Activated T-helper 1 cell treated with anti-CD3 and anti-CD28 coated beads, Interleukin-2, amount 50 U/mL, for 16 hours (primary cell): ENCODE measurements around the gene FOXN1.

Source experiments
- DNase-seq, 2 donors: peaks; one replicate each; pipeline ENCODE4 v3.0.0-alpha.2; 2020; ENCODE audit warnings: low read depth in 1 of 2, low spot score in 1 of 2

FOXN1 gene

DNA sequence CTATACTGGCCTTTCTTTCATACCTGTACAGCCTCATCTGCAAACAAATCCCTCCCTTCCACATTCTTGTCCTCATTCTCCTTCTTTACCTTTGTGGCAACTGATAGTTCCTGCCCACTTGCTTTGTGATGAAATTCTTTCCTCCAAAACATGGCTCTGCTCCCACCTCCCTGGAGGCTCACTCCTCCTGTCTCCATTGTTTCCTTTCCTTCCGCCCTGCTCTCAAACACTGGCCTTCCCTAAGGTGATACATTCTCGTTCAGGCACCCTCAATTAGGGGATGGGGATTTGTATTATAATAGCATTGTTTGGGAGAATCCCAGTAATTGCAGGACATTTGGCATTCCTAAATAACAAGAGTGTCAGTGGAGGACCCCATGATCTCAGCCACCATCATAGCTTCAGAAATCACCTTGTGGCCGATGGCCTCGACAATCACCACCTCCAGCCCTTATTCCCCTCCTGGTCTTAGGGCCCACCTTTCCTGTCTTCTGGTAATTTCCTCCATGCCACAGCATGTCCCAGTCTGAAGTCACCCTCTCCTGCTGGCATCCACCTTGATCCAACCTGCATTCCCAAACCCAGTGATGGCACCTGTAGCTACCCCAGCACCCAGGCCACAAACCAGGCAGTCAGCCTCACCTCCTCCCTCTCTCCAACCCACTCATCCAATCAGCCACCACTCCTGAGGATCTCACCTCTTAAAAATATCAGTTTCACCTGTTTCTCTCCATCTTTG, 38.4 kb downstream of the FOXN1 start:
- no peak for DNase-seq

DNA sequence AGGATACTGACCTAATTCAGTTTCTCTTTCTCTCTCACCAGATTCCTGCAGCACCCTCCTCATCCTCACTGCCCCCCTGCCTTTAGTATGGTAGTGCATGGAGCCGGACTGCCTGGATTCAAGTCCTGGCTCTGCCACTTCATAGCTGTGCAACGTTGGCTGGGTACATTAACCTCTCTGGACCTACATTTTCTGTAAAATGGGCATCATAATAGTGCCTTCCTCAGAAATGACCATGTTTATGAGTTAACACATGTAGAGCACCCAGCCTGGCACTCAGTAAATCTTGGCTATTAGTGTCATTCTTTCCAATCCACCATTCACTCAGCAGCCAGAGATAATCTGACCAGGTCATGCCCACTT, 39.0 kb downstream of the FOXN1 start:
- DNase-seq = no peak

DNA sequence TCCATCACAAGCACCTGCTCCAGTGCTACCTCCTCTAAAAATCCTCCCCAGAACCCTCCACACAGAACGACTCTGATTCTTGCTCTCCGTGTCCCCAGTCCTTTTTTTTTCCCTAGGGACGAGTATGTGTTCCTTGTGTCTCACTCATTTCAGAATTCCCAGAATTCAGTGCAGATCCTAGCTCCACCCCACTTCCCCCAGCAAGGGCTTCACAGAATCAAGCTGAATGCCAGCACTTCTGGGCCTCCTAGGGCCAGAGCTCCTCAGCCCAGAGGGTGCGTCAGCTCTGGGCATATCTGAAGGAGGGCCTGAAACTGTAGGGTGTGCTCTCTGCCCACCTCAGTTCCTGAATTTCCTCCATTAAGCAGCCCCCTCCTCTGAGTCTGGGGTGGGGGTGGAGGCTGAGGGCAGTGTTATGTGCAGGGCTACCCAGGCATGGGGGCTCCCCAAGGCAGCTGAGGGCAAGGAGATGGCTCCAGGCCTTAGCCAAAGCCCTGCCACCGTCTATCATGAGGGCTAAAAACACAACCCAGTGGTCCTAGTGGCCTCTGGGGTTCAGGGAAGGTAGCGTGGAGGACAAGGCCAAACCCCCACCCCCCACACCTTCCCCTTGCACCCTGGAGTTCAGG, 39.8 kb downstream of the FOXN1 start:
- DNase-seq = no peak

DNA sequence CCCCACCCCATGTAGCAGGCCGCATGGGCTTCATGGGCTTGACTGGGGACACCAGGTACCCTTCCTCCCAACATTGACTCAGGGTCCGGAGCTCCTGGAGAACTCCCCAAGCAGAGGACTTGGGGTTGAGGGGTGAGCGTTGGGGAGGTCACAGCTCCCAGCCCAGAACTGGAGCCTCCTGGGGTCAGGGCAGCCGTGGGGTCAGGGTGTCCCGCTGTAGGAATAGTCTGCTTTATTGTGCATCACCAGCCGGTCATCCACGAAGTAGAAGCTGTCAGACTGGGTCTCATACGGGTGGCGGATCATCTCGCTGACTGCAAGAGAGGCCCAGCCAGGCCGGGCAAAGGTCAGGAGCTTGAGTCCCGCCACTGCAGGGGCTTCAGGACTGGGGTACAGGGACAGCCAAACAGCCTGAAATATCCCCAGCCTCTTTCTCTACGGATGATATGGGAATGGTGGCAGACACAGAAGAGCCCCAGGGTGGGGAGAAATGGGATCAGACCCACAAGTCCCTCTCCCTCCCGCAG, 41.0 kb downstream of the FOXN1 start:
- DNase-seq = no peak

DNA sequence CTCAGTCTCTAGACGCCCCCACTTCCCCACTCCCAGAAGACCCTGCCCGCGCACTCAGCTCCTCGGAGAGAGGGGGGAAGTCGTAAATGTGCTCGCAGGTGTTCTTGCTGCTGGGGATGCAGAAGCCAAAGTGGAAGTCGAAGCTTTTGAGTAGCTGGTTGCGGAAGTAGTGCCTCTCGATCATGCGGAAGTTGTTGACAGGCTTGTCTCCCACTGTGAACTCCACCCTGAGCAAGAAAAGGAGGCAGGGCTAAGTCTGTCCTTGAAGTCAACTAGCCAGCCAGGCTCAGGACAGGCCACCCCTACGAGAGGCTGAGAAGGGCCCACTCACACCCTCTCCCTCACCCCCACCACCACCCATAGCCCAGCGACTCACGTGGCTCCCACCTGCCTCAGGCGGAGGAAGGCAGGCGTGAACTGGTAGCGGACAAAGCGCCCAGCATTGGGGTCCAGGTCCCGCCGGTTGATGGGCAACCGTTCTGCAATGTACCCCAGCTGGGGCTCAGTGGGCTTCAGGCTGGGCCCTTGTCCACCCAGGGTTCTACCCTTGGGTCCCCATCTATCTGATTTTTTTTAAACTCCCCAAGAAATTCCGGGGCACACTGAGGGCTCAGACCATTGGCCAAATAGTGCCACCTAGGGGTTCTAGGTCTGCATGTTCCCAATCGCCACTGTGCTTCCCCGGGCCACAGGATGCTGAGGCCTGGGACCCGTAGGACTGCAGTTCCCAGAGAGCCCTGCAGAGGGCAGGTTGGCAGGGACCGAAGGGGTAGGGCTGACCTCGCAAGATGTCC, 41.7 kb downstream of the FOXN1 start:
- peak; percentile 27 to 40 for DNase-seq

DNA sequence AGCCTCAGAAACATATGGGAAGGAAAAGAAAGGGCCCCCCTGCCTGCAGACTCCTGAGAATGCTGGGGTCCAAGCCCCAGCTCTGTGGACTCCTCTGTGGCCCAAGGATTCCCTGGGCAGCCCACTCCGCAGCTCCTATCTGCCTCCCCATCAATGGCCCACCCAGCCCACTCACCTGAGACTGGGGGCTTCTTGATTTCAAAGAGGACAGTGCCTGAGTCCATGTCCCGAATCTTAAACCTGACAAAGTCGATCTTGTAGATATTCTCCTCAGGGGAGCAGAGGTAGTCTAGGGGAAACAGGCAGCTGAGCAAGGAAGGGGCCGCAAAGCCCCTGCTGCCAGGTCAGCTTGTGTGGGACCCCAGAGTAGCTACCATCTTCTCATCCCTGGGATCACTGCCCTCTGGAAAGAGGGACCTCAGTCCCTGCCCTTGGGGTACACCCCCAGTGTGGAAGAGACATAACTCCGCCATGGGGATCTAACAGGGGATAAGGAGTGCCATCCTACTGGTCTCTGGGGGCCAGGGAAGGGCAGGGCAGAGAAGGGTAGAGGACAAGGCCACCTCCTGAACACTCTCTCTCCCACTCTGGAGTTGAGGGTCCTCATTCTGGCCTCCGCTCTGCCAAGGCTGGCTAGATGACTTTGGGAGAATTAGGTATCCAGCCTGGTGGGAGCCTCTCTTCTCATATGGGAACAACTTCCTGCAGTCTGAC, 42.4 kb downstream of the FOXN1 start:
- DNase-seq = no peak

DNA sequence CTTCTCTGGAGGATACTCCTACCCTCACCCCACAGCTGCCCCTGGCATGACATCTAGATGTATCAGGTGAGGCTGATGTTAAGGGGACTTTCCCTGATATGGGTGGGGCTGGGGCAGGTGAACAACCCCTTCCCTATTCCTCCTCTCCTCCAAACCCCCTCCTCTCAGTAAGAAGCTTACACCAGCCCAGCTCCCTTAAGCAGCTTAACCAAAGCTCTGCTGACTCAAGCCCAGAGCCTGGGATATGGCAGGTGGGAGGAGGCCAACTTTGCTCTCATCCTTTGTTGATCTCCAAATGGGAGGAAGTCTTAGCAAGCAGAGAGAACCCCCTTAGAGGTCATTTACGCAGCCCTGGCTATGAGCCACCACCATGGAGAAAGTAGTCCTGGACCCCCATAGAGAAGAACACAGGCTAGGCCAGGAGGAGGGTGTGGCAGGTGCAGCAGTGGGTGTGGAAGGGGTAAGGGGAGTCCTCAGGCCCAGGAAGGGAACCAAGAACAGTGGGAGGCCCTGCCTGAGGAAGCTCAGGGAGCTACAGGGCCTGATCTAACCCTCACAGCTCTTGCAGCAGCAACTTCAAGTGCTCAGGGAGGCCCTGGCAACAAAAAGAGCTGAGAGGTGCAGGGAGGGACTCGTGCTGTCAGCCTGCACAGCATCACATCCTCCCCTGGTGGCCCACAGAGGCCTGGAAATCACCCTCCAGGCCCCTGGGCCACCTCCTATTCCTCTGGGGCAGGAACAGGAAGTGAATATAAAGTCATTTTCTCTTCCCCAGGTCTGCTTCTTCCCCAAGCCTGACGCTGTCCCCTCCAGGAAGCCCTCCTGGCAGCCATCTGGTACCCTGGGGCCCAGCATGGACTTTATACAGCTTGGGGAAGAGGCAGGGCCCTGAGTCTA, 43.3 kb downstream of the FOXN1 start:
- DNase-seq = peak; percentile 18 to 30

DNA sequence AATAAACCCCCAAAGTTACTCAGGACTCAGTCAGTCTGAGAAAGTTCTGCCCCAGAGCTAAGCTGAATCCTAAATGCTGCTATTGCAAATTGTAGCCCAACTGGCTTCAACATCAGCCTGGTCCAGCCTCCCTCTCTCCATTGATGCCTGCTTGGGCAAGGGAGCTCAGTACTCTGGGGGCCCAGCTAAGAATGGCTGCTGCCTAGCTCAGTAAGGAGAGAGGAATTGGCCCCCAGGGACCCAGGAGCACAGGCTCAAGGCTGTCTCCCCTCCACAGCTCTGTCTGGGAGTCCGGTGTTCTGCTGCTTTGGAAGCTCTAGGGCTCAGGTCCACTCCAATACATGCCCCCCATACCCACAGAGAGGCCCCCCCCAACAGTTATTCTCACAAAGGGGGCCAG, 44.7 kb downstream of the FOXN1 start:
- no peak for DNase-seq

DNA sequence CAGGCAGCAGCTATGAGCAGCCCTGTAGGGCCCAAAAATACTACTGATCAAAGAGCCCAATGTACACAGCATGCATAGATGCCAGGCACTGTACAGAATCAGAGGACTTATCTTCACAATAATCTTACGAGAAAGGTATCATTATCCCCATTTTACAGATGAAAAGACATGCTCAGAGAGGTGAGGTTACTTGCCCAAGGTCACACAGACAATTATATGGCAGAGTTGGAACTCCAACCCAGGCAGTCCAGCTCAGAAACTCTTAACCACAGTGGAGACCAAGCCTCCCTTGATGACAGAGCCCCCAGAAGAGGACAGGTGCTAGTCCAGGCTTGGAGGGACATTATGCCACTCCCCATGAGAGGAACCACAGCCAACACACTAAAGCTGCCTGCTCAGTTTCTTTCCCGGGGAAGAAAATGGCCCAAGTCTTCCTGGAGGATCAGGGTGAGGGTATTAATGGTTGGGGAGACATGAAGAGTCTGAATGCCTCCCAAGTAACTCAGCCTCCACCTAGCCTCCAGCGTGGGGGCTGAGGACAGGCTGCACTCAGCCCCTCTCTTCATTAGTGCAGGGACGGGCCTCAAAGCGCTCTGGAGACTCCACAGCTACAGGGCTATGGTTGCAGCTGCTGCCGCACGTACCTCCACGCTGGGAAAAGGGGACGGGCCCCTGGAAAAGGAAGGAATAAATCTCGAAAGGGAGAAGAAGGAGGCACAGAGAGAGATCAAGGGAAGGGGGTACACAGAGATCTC, 45.5 kb downstream of the FOXN1 start:
- DNase-seq = no peak

DNA sequence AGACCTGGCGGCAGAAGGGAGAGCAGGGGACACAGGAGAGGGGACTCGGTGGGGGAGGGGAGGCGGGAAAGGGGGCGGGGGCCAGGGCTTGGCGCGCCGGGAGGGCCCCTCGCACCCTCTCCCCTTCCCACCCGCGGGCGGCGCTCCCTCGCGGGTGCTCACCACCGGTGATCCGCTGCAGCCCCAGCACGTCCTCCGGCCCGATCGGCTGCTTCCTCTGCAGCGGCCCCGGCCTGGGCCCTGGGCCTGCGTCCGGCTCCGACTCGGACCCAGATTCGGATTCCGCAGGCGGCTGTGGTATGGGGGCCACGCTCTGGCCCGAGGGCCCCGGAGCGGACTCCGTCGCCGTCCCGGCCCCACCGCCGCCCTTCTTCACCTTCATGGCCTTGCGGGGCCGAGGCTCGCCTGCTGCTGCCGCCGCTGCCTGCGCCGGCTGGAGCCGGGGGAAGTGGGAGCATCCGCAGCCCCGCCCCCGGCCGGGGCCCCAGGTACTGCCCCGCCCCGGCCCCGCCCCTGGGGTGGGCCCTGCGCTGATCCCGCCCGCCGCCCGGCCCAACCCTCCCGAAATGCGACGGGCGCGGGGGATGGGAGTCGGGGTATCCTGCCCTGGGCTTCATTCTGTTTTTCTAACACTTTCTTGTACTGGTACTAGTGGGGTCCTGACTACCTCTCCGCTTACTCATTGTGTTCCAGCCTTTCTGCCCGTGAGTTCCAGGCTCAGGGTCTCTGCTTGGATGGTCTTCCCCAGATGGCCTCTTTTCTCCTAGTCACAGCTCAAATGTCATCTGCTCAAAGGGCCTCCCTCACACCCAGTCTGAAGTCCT, 46.2 kb downstream of the FOXN1 start, which contains the start of gene UNC119:
Gene UNC119, minus strand, starts transcription at position 449 of the 824 bp plus-strand sequence. Its CDS starts 67 bp downstream, at position 382.
- peak; percentile 55 to 67 for DNase-seq

DNA sequence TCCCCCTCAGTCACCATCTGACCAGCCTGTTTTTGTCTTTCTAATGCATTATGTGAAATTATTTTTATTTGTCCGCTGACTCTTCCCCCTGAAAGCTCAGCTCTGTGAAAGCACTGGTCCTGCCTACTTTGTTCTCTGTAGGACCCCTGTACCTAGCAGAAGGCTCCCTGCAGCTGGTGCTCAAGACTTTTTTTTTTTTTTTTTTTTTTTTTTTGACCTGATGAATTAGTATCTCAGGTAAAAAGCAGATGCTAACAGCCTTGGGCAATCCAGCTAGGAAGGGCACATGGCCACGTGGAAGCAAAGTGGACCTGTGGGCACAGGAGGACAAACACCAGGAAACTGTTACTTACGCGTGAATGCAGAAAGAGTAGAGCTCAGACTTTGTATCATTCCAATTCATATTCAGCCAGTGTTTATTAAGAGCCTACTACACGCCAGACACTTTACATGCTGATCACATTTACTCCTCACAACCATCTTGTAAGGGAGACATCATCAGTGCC, 46.9 kb downstream of the FOXN1 start:
- no peak for DNase-seq

DNA sequence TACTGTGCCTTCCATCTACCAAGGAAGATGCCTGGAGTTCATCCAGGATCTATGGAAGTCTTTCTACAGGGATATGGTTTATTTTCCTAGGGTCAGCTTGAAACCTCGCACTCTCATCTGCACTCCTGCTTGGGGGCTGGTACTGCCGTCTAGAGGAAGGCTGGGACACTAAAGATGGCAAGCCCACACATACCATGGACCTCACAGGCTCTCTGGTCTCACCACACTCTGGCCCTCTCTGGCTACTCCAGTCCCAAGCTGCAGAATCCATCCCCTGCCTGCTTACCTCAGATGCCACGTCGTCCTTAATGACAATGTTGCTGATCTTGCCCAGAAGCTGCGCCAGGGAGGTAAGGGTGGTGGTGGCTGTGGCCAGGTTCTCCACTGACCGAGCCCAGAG, 48.4 kb downstream of the FOXN1 start:
- no peak for DNase-seq

DNA sequence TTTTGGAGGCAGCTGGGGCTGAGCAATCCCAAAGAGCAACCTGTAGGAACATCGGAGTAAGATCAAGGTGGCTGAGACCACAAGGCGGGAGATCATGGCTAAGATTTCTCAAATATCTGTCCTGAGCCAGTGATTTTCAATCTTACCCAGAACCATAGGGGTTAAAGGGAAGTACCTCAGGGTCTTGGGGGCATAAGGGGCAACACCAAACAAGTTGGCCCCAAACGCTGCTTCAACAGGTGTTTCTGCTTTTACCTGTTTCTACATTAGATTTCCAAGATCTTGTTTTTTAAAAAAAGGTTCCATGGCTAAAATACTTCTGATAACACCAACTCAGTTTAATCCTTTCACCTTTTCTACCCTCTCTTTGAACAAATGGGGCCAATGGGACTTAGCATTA, 48.9 kb downstream of the FOXN1 start:
- no peak for DNase-seq

DNA sequence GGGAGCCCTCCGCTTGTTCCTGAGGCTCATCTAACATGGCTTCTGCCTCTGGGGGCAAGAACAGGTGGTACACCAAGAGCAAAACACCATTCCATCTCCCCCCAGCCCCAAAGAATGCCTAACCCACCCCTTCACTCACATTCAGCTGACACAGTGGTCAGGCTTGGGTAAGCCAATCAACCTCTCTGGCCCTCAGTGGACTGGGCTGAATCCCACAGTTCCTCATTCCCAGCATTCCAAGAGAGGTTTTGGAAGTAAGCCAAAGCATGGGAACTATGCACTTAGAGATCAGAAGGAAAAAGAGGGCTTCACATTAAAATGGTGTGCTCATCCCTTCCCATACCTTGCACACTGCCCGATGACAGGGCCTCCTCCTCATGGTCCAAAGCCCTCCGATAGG, 57.3 kb downstream of the FOXN1 start:
- DNase-seq = no peak

DNA sequence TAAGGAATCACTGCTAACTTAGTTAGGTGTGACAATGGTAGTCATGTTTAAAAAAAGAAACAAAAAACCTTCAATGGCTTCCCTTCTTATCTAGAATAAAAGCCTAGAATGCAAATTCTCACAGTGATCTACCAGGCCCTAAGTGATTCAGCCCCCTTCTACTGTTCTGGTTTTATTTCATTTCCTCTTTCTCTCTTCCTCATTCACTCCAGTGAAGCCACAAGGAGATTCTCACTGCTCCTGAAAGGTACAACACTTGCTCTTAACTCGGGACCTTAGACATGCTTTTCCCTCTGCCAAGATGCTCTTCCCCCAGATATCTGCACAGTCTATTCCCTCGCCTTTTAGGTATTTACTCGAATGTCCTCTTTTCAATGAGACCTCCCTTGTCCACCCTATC, 61.5 kb downstream of the FOXN1 start:
- DNase-seq = no peak

DNA sequence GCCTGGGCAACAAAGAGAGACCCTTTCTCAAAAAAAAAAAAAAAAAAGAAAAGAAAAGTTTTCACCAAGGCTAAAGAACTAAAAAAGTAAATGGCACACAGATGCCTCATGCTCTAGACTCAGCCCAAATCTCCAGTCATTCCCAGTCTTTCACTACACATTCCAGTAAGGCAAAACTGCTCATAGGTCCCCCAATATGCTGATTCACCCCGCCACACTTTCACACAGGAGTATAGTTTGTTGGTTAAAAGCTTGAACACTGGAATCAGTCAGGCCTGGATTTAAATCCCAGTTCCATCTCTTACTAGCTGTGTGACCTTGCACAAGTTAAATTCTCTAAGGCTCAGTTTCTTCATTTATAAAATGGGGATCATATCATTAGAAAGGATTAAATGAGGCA, 63.3 kb downstream of the FOXN1 start:
- no peak for DNase-seq

DNA sequence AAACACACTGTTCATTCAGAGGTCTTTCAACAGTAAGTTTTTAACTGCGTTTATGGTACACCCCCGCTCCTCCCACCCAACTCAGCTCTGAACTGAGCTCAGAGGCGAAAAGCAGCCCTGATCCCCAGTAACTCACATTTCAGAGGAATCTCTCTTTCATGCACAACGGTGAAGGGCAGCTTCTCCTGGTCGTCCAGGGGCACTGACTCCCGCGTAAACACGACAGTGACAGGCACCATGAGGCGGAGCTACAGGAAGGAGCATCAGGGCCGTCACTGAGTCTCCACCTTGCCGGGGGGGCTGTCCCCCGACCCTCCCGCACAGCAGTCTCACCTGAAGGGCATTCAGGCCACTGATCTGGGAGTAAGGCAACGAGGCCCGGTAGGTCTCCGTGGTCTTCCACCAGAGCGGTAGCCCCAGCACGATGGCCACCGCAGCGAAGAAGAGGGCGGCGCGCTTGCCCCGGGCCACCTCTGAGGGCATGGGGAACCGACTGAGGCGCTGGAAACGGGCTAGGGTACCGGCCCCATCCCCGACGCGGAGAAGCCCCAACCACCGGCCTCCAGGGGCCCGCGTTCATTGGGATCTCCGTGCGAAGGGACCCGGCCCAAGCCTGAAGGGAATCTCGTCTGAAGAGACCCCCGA, 64.7 kb downstream of the FOXN1 start:
- peak; percentile 22 to 24 for DNase-seq
